Type B pancreatic cell (in vitro differentiated cells): Measurements from ENCODE around the gene ZCCHC7. TPM values are rescaled to one million over a fixed set of nuclear protein-coding genes. Genes with fewer than 3 reads are reported as not detected.

Experiments used
- DNase-seq: peaks from one replicate; pipeline ENCODE4 v3.0.0; 2021; ENCODE audit warnings: mixed read lengths; ENCODE audit not compliant: unreplicated experiment; ENCODE audit errors: extremely low spot score
- H3K27ac Mint-ChIP-seq: 2 replicates; pipeline ENCODE4 v1.8.0; 2021; ENCODE audit warnings: mild to moderate bottlenecking, mixed read lengths
- H3K27me3 Mint-ChIP-seq: 2 replicates; pipeline ENCODE4 v1.8.0; 2021; ENCODE audit warnings: mixed read lengths
- H3K36me3 Mint-ChIP-seq: 2 replicates; pipeline ENCODE4 v1.8.0; 2021; ENCODE audit warnings: mixed read lengths
- H3K4me1 Mint-ChIP-seq: one replicate; pipeline ENCODE4 v1.8.0; 2021; ENCODE audit warnings: mixed read lengths; ENCODE audit not compliant: unreplicated experiment
- H3K4me3 Mint-ChIP-seq: 2 replicates; pipeline ENCODE4 v1.8.0; 2021; ENCODE audit warnings: mild to moderate bottlenecking, mixed read lengths
- H3K9me3 Mint-ChIP-seq: 2 replicates; pipeline ENCODE4 v1.8.0; 2021; ENCODE audit warnings: mixed read lengths
- CTCF ChIP-seq: fragments of 200-600 bp; sonication (generic); conservative IDR thresholded peaks from 2 replicates; pipeline ENCODE4 v1.5.0; 2021; ENCODE audit warnings: antibody characterized with exemption, mild to moderate bottlenecking
- total RNA-seq: library from RNA; stranded (reverse); gene quantifications from 2 replicates; pipeline ENCODE4 v1.2.1, GENCODE V29; 2021; ENCODE audit warnings: low replicate concordance

ZCCHC7 gene
- total RNA-seq, 1 donor from 2014 or later: 20.3 TPM

GRCh38 chr9:37266630-37267029, 146.3 kb downstream of the ZCCHC7 start:
- Mint-ChIP-seq H3K4me1 (no peaks in the 10 kb centered on the region), H3K4me3 (no peak overlapping the region), H3K27ac (no peak overlapping the region), H3K27me3 (no peaks in the 10 kb centered on the region), H3K9me3 (no peaks in the 10 kb centered on the region), H3K36me3 (no peaks in the 10 kb centered on the region)
- TF ChIP-seq CTCF: no peak
- DNase-seq: no peak

- no peak for TF ChIP-seq CTCF
- H3K27ac Mint-ChIP-seq: no peak overlapping the region
- H3K27me3 Mint-ChIP-seq: no peaks in the 10 kb centered on the region
- H3K4me3 Mint-ChIP-seq: no peak overlapping the region
- H3K9me3 Mint-ChIP-seq: peaks cover 4% of the 10 kb centered on the region
- no peak for DNase-seq
- peaks cover 8% of the 10 kb centered on the region for H3K36me3 Mint-ChIP-seq
- H3K4me1 Mint-ChIP-seq: no peaks in the 10 kb centered on the region
Measured at GRCh38 chr9:37269221-37269620, 148.8 kb downstream of the ZCCHC7 start.

GRCh38 chr9:37271679-37272078, 151.3 kb downstream of the ZCCHC7 start:
- DNase-seq: no peak
- Mint-ChIP-seq H3K36me3 (peaks cover 13% of the 10 kb centered on the region), H3K27ac (no peak overlapping the region), H3K4me3 (no peak overlapping the region), H3K9me3 (peaks cover 4% of the 10 kb centered on the region), H3K4me1 (no peaks in the 10 kb centered on the region), H3K27me3 (no peaks in the 10 kb centered on the region)
- no peak for TF ChIP-seq CTCF

GRCh38 chr9:37273595-37273994, 153.2 kb downstream of the ZCCHC7 start:
- H3K4me3 Mint-ChIP-seq: no peak overlapping the region
- H3K9me3 Mint-ChIP-seq: peaks cover 4% of the 10 kb centered on the region
- DNase-seq: no peak
- no peak for TF ChIP-seq CTCF
- H3K27me3 Mint-ChIP-seq: no peaks in the 10 kb centered on the region
- H3K27ac Mint-ChIP-seq: no peak overlapping the region
- H3K36me3 Mint-ChIP-seq: peaks cover 13% of the 10 kb centered on the region
- no peaks in the 10 kb centered on the region for H3K4me1 Mint-ChIP-seq

- Mint-ChIP-seq H3K9me3 (no peaks in the 10 kb centered on the region), H3K27me3 (no peaks in the 10 kb centered on the region), H3K27ac (no peak overlapping the region), H3K36me3 (peaks cover 4% of the 10 kb centered on the region), H3K4me3 (no peak overlapping the region), H3K4me1 (peaks cover 13% of the 10 kb centered on the region)
- no peak for TF ChIP-seq CTCF
- no peak for DNase-seq
Measured at GRCh38 chr9:37281541-37281940, 161.2 kb downstream of the ZCCHC7 start.

- Mint-ChIP-seq H3K4me3 (peak overlapping the region; percentile 6), H3K9me3 (no peaks in the 10 kb centered on the region), H3K4me1 (peaks cover 13% of the 10 kb centered on the region), H3K27me3 (no peaks in the 10 kb centered on the region), H3K27ac (no peak overlapping the region), H3K36me3 (peaks cover 8% of the 10 kb centered on the region)
- TF ChIP-seq CTCF: no peak
- no peak for DNase-seq
Measured at GRCh38 chr9:37283730-37284325, 163.5 kb downstream of the ZCCHC7 start.
